ENCODE data around the gene TOX4.

Gene TOX4

DNA sequence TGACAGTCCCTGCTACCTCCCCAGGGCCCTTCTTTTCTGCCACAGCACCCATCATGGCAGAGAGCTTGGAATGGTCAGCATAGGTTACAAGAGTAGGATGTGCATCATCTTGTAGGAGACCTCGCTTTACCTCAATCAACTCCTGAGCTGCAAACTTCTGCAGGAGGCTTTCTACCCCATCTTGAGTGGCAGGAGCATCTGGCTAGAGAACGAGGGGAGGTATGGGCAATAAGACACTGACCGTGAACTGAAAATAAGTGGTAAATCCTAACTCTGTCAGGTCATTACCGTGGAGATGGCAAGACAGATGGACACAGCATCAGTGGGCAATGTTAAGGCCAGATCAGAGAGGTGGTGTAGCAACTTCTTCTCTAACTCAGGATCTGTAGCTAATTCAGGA is 26.4 kb downstream of the TOX4 start:
- no peak for DNase-seq

DNA sequence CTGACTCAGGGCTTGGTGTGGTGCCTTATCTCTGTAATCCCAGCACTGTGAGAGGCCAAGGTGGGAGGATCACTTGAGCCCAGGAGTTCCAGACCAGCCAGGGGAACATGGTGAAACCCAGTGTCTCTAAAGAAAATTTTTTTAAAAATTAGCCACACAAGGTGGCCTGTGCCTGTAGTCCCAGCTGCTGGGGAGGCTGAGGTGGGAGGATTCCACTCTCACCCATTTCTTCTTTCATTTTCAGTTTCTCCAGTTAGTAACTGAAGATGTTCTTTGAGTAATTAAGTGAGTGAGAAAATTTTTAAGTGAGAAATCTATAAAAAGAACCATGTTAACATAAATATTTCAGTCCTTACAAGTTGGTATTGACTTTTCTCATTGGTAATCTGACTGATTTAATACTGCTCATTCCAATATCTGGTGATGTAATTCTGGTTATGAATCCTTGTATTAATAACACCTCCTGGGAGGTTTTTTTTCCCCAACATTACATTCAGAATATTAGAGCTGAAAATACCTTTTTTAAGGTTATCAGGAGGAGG is 28.1 kb downstream of the TOX4 start:
- DNase-seq: no peak

DNA sequence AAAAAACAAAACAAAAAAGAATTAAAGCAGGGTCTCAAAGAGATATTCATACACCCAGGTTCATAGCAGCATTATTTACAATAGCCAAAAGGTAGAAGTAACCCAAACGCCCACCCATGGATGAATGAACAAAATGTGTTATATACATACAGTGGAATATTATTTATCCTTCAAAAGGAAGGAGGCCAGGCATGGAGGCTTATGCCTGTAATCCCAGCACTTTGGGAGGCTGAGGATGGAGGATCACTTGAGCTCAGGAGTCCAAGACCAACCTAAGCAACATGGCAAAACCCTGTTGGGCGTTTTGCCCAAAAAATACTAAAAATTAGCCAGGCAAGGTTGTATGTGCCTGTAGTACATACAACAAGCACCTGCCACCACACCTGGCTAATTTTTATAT is 29.6 kb downstream of the TOX4 start:
- no peak for DNase-seq

DNA sequence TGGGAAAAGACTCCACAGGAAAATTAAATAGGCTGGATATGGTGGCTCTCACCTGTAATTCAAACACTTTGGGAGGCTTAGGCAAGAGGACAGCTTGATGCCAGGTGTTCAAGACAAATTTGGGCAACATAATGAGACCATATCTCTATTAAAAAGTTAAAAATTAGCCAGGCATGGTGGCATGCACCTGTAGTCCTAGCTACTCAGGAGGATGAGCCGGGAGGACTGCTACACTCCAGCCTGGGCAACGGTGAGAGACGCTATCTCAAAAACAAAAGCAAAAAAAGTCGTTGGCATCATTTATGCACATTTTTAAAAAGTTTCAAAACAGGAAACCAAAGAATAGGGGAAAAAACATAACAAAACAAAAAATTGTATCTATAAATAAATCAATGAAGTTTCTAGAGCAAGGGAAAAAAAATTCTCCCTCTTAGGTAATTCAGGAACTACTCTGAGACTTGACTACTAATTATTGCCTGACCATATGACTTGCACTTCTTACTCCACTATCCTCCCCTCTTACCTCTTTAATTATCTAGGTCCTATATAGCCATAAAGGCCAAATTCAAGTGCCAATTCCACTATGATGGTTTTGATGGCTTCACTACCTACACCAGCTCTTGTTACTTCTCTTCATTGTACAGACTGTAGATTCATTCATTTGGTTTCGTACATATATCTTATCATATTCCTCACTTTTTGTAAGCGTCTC is 32.6 kb downstream of the TOX4 start:
- DNase-seq: no peak

DNA sequence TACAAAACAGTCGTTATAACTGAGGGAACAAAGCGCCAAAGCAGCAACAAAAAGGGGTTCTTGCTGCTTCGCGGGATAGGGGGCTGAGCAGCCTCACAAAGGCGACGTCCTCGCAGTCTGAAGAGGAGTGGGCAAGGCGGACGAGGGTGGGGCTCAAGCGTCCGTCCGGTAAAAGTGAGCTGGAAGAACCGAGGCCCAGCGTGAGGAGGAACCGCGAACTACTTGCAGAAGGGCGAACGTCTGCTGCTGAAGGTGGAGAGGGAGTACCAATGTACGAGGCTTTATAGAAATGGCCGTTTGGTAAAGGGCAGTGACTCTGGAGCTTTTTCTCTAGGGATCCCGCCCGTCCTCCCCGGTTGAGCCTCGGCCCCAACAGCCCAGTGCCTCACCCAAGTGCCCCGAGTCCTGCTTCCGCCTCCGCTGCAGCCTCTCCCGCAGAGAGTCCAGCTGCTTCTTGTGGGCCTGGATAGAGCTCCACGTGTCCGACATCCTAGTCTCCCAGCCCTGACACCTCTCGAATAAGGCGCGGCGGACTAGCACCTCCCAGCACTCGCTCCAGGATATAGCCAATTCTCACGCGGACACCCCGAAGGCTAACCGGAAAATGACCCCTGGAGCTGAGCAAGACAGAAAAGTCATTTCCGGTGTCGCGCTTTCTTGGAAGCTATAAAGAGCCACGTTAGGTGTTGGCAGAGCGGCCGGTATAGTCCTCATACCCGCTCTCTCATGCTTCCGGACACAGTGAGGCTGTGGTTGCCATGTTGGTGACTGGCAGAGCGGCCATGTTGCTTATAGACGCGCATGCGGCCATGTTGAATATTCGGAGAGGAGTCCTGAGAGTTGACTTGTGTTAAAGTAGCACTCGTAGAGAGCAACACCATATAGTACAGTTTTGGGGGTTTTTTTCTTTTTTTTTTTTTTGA is 34.0 kb downstream of the TOX4 start, which contains the start of gene METTL3:
TSS of gene METTL3 (minus strand) at position 606 of the 923 bp plus-strand sequence. CDS start at position 489, 117 bp downstream.
- peak; percentile 98 for DNase-seq

DNA sequence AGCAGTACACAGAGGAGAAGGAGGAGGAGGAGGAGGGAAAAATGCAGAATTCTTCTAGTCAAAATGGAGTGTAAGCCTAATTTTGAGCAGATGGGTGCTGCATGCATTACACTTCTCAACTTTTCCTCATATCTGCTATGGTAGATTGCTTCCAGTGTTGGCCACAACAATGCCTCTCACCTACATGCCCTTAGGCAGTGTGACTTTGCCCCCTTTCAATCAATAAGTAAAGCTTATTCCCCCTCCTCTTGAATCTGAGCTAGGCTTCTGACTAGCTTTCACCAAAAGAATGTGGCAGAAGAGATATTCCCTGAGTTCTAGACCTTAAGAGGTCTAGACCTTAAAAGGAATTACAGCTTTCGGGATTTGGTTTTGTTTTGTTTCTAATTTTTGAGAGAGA is 37.3 kb downstream of the TOX4 start:
- DNase-seq: no peak

DNA sequence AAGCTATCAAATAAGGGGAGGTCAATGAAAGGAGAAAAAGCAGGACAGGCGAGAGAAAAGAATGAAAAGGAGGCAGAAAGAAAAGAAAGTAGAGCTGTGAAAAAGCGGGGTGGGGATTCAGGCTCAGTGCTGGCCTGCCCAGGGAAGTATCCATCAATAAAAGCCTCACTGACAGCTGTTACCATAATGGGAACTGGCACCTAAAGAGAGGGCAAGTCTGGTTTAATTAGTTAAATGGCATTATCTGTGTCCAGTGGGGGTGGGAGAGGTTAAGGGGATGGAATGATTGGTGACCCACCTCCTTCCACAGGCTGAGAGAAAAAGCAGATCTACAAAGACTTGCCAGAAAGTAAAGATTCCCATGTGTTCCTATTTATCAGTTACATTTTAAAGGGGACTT is 41.7 kb downstream of the TOX4 start:
- no peak for DNase-seq

DNA sequence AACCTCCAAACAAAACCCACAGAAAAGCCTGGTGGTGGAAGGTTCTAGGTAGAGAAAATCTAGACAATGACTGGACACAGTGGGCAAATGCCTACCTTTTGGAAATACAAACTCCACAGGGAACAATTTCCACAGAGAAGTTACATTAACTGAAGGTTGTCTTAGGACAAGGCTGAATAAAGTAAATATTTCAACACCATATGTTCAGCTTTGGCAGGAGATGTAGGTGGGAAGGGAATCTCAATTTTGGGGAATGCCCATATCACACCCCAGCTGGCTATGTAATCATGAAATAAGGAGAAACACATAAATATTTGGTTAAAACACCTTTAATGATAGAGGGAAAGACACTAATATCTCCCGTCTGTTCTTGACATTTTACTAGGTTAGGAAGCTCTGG is 43.8 kb downstream of the TOX4 start:
- DNase-seq: no peak

DNA sequence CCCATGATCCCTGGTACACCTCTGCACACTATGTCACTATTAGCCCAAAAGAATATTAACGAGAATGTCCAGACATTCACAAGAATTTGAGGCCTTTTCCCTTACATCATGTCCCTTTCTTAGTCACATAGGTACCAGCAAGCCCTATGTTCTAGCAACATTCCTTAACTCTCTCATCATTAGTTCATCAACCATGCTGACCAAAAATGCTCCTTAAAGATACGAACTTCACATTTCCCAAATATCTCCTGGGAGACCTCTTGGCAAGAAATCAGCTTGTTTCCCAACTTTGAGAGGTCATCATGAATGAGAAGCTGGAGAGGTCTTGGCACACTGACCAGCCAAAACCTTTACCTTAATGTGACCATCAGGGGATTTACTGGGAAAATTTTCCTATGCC is 44.5 kb downstream of the TOX4 start:
- DNase-seq: no peak

DNA sequence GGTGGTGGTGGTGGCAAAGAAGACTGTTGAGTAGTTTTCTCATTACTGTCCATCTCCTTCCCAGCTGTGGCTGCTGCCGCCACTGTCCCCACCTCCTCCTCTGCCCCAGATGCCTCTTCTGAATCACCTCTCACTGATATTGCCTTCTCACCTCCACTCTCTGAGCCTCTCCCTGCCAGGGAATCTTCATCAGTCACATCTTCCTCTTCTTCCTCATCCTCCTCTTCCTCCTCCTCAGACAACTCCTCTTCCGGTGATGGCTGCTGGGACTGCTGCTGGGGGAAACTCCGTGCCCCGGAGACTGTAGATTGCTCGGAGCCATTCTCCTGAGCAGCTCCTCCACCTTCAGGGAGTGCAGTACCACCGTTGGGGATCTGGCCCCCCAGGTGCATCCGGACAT is 46.2 kb downstream of the TOX4 start:
- no peak for DNase-seq

DNA sequence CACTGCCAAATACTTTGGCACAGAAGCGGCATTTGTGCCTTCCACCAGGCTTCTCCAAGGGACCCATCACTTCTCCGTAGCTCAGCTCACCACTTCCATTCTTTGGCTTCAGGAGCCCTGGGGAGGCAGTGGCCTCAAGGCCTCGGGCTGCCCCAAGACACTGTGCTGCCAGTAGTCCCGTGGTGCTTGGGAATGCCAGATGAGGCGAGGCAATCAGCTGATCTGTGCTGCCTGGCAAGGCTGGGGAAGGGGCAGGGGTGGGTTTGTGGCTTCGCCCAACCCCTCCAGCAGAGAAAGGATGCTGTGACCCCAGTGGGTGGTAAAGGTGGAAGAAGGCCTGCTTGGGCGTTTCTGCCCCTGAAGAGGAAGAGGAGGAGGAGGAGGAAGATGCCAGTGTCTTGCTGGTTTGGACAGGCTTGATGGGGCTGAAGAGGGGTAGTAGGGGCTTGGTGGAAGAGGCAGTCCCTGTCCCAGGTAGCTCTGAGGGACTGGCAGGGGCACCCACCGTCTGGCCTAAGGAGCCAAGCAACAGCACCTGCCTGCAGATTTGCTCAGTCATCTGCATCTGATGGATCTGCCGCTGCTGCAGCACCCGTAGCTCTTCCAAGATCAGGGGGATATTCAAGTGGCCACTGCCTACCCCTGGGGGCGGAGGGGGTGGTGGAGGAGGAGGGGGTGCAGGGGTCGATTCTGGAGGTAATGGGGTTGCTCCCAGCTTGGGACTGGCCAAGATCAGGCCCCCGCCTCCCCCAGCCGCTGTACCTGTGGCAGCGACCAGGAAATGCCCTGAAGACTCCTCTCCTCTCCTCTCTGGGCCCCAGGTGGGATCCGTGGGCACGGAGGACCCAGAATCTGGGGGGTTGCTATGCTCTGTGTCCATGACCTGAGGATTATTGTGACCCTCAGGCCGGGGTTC is 47.8 kb downstream of the TOX4 start:
- no peak for DNase-seq

DNA sequence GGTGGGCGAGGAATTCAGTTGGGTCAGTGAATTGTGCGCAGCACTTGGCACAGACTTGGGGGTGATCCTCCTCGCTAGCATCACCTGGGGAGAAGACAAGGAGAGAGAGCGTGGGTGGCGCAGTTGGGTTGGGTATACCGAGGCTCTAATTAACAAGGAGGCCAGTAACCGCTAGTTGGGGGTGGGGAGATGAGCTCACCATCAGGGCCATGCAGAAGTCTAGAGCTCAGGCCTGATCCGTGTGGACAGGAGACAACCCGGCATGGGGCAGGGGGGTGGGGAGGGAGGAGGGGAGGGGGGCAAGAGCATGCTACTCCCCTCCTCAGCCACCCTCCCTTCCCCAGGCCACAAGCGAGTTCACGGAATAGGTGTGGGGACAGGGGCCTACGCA is 48.6 kb downstream of the TOX4 start:
- DNase-seq: peak; percentile 11

DNA sequence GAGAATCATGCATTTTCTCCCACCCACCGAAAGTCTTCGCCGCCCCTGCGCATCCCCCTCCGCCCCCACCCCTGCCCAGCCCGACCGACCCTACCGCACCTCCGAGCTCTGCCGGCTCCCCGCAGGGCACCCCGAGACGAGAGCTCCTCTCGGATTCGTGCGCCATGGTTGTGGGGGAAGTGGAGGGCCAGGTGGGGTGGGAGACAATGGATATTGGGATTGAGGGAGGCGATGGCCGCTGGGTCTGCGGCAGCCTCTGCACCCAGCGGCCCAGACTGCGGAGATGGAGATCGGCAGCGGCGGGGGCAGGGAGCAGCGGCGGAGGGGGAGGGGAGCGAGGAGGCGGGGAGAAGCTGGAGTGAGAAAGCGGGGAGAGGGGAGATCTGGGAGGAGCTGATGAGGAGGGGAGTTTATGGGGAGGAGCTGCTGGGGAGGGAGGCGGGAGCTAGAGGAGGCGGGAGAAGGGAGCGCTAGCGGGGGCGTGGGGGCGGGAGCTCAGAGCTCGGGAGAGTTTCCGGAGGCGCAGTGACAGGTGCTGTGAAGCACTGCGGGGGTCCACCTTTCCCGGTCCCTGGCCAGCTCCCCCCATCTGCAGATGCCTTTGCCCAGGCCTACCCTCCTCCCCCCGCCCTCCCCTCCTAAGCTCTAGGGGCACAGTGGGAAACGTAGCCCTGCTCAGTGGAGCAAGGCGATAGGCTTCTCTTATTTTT is 49.1 kb downstream of the TOX4 start, which contains the start of gene SALL2:
TSS of gene SALL2 (minus strand) at position 385 of the 710 bp plus-strand sequence. CDS start at position 166, 219 bp downstream.
- peak; percentile 91 for DNase-seq

DNA sequence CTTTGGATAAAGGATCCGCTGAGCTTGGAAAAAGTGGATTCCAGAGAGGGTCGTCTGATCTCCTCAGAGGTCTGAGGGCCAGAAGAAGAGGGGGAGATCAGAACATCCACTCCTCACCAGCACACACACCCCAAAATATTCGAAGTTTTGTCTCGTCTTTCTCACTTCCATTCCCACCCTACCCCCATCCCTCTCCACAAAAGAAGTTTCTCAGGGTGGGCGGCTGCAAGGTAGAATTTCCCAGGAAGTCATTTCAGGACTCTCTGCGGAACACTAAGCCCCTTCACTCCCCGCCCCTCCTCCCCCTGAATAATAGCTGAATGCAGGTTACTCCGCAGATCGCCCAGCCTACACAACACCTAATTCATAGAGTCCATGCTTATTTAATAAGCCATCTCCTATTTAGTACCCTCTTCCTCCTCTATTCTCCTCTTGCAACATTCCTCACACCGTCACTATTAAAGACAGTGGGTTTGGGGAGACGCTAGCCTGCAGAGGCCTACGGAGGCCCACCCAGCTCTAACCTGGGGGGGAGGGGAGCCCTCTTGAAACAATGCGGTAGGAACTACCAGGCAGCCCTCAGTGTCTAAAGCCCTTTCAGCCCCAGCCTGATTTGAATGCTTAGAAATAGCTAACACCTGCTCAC is 49.8 kb downstream of the TOX4 start:
- peak; percentile 64 for DNase-seq

DNA sequence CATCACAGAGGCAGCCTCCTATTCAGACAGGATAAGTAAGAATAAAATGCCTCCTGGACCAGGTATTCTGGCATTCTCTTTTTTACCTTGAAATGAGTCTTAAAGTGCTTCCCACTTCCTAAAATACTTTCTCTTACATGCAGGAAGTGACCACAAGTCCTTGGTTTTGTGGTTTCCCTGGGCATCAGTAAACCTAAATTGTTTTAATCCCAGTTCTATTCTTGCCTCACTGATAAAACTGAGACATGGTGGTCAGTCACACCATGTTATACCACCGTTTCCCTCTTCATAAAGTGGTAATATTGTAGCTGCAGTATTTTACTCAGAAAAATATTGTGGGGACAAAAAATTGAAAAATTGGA is 50.3 kb downstream of the TOX4 start:
- no peak for DNase-seq

DNA sequence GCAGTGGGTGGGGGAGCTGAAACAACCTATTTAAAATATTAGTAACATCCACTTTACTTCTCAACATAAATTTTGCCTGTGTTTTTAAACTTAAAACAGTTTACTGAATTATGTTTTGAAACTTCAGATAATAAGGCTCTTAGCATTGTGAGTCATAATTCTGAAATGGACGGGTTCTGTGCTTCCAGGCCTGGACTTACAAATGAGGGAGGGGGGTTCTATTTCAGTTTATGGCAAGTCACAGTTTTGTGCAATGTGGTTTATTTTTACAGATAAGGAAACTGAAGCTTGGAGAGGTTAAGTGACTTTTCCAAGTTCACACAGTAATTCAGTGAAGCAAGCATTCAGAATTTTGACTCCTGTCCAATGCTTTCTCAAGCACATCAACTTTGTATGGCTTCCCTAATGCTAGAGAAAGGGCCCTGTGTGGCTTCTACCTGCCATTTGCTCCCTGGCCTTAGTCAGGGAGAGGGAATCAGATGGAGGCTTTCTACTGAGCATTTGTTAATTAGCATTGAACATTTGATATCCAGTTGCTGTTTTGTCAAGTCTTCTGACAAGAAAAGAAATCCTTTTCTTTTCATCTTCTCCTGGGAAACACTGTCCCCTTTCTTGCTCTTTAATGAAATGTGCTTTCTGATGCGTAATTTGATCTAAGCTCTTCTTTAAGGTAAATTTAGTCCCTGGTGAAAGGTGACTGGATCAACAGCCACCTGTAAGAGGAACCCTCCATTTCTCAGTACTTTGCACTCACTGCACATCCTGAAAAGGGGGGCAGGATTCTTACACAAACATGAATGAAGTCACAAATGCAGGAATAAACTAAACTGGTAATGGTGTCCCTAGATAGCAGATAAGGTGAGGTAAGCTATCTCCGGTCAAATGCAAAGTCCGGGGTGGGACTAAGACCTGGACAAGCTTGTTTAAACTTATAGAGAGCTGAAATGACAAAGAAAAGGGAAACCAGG is 51.7 kb downstream of the TOX4 start:
- no peak for DNase-seq

DNA sequence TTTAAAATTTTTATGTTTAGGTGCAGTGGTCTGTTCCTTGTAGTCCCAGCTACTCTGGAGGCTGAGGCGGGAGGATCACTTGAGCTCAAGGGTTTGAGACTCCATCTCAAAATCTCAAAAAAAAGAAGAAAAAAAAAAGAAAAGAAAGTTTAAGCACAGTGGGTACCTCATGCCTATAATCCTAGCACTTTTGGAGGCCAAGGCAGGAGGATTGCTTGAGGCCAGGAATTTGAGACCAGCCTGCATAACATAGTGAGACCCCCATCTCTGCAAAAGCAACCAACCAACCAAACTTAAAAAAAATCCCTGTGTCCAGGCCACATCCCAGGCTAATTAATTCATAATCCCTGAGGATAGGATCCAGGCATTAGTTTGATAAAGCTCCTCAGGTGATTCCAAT is 52.5 kb downstream of the TOX4 start:
- no peak for DNase-seq

DNA sequence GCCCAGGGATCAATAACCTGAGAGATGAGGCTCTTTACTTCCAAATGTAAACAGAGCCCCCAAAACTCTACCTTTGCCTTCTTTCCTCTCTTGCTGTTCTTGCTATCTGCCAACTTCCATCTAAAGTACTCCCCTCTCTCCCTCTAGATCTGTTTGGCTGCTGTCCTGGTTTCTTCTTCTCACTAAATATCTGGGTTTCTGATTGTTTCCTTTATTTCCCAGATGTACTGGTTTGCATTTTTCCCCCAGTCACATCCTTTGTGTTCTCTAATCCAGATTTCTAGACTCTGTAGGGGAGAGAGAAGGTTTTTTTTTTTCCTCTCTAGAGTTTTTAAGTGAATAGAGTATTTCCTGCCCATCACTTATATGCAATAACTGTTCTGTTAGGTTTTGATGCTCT is 56.3 kb downstream of the TOX4 start:
- no peak for DNase-seq

DNA sequence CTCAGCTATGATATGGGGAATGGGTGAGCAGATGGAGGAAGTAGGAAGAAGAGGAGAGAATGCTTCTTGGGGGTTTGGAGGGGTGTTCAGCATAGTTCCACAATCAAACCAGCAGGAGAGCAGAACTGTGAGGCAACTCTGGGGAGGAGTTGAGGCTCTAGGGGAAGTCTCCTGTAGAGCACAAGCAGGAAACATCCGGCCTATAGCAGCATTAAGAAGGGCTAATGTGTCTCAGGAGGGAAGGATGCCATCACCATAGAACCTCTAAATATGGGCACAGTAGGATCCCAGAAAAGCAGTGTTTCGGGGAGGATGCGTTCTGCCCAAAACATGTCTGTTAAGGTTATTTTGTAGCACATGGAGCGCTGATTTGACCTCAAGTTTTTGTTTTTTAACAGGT is 57.6 kb downstream of the TOX4 start:
- DNase-seq: no peak

All from NCI-H1105 treated with DMSO at 0.1 percent for 48 hours (cell line).